ENCODE measurements around the gene HCN2. TPM values are rescaled to one million over a fixed set of nuclear protein-coding genes. Genes with fewer than 3 reads are reported as not detected.

HCN2 gene
- total and polyA plus RNA-seq, 2 of the 13 experiments (the other 11 are each of a cell fraction or from before 2014, with no cell fraction given), result 0.01 TPM; not detected in 1

DNA sequence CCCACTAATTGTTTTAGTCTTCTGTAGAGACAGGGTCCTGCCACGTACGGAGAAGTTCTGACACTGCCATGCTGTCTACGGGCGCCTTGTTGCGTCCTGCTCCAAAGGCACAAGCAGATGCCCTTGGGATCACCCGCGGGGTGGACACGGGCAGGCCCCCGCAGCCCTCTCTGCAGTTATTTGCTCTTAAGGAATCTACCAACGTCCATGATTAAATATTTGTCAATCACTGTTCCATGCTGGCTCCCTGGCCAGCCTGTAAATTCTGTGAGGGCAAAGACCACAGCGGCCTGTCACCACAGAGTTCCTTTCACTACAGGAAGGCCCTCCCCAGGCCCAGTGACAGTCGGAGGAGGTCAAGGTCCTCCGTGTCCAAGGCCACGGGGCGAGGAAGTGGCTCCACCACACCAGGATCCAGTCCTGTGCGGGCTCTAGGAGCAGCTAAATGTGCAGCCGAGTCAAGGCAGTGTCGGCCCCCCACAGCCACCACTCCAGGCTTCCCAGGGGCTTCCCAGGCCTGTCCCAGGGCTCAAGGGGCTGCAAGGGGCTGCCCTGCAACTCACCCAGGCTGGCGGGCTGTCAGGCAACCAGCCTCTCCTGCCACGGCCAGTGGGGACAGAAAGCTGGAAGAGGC lies 71.2 kb downstream of the HCN2 start (continued):
- TF ChIP-seq, protein P1, sequence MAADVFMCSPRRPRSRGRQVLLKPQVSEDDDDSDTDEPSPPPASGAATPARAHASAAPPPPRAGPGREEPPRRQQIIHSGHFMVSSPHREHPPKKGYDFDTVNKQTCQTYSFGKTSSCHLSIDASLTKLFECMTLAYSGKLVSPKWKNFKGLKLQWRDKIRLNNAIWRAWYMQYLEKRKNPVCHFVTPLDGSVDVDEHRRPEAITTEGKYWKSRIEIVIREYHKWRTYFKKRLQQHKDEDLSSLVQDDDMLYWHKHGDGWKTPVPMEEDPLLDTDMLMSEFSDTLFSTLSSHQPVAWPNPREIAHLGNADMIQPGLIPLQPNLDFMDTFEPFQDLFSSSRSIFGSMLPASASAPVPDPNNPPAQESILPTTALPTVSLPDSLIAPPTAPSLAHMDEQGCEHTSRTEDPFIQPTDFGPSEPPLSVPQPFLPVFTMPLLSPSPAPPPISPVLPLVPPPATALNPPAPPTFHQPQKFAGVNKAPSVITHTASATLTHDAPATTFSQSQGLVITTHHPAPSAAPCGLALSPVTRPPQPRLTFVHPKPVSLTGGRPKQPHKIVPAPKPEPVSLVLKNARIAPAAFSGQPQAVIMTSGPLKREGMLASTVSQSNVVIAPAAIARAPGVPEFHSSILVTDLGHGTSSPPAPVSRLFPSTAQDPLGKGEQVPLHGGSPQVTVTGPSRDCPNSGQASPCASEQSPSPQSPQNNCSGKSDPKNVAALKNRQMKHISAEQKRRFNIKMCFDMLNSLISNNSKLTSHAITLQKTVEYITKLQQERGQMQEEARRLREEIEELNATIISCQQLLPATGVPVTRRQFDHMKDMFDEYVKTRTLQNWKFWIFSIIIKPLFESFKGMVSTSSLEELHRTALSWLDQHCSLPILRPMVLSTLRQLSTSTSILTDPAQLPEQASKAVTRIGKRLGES (CRISPR knock-in tag; IDR thresholded peaks at IDR 0.05; ENCODE audit: borderline replicate concordance), result no peak
- TF ChIP-seq IKZF4 (CRISPR knock-in tag; IDR thresholded peaks at IDR 0.05; ENCODE audit: borderline replicate concordance, low read depth, not compliant biosample characterization) (no peak), MATR3 (CRISPR knock-in tag; IDR thresholded peaks at IDR 0.05) (no peak), SMAD9 (CRISPR knock-in tag; IDR thresholded peaks at IDR 0.05) (no peak), SMARCC2 (IDR thresholded peaks at IDR 0.05) (no peak), ZNF326 (CRISPR knock-in tag; IDR thresholded peaks at IDR 0.05; ENCODE audit: borderline replicate concordance) (peak; percentile 63; the same call in 1 of the 2 replicates), ZBTB38 (CRISPR knock-in tag; IDR thresholded peaks at IDR 0.05) (peak; percentile 73), ZNF614 (CRISPR knock-in tag; IDR thresholded peaks at IDR 0.05; ENCODE audit: borderline replicate concordance) (peak; percentile 76; the same call in 1 of the 2 replicates), KDM4B (CRISPR knock-in tag; IDR thresholded peaks at IDR 0.05) (peak; percentile 71; the same call in 1 of the 2 replicates), PTBP1 (IDR thresholded peaks at IDR 0.05; ENCODE audit: low read depth, low read length, poor library complexity, severe bottlenecking) (no peak), ZKSCAN5 (CRISPR knock-in tag; IDR thresholded peaks at IDR 0.05) (no peak), THYN1 (CRISPR knock-in tag; IDR thresholded peaks at IDR 0.05; ENCODE audit: borderline replicate concordance, low read depth) (no peak), BHLHE40 (IDR thresholded peaks at IDR 0.05; ENCODE audit: low read length) (no peak; the same call in 1 of the 2 replicates), MAFF (IDR thresholded peaks at IDR 0.05; ENCODE audit: low read depth, low read length) (no peak), ZNF737 (CRISPR knock-in tag; IDR thresholded peaks at IDR 0.05; ENCODE audit: borderline replicate concordance) (no peak), CENPX (CRISPR knock-in tag; IDR thresholded peaks at IDR 0.05) (no peak), RFXANK (CRISPR knock-in tag; IDR thresholded peaks at IDR 0.05) (0 out of 2 replicates have a peak, but pooled peaks have one; percentile 27), HOXA3 (CRISPR knock-in tag; IDR thresholded peaks at IDR 0.05) (peak; percentile 91)
- TF ChIP-seq, protein P2, sequence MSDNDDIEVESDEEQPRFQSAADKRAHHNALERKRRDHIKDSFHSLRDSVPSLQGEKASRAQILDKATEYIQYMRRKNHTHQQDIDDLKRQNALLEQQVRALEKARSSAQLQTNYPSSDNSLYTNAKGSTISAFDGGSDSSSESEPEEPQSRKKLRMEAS (IDR thresholded peaks at IDR 0.05), result peak; percentile 78
- TF ChIP-seq, protein P3, sequence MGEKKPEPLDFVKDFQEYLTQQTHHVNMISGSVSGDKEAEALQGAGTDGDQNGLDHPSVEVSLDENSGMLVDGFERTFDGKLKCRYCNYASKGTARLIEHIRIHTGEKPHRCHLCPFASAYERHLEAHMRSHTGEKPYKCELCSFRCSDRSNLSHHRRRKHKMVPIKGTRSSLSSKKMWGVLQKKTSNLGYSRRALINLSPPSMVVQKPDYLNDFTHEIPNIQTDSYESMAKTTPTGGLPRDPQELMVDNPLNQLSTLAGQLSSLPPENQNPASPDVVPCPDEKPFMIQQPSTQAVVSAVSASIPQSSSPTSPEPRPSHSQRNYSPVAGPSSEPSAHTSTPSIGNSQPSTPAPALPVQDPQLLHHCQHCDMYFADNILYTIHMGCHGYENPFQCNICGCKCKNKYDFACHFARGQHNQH (CRISPR knock-in tag; IDR thresholded peaks at IDR 0.05), result peak; percentile 99
- TF ChIP-seq, protein P4, sequence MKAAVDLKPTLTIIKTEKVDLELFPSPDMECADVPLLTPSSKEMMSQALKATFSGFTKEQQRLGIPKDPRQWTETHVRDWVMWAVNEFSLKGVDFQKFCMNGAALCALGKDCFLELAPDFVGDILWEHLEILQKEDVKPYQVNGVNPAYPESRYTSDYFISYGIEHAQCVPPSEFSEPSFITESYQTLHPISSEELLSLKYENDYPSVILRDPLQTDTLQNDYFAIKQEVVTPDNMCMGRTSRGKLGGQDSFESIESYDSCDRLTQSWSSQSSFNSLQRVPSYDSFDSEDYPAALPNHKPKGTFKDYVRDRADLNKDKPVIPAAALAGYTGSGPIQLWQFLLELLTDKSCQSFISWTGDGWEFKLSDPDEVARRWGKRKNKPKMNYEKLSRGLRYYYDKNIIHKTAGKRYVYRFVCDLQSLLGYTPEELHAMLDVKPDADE (CRISPR knock-in tag; IDR thresholded peaks at IDR 0.05), result no peak
- TF ChIP-seq, protein P5, sequence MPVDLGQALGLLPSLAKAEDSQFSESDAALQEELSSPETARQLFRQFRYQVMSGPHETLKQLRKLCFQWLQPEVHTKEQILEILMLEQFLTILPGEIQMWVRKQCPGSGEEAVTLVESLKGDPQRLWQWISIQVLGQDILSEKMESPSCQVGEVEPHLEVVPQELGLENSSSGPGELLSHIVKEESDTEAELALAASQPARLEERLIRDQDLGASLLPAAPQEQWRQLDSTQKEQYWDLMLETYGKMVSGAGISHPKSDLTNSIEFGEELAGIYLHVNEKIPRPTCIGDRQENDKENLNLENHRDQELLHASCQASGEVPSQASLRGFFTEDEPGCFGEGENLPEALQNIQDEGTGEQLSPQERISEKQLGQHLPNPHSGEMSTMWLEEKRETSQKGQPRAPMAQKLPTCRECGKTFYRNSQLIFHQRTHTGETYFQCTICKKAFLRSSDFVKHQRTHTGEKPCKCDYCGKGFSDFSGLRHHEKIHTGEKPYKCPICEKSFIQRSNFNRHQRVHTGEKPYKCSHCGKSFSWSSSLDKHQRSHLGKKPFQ (CRISPR knock-in tag; IDR thresholded peaks at IDR 0.05; ENCODE audit: insufficient replicate concordance), result no peak
- TF ChIP-seq, protein P6, sequence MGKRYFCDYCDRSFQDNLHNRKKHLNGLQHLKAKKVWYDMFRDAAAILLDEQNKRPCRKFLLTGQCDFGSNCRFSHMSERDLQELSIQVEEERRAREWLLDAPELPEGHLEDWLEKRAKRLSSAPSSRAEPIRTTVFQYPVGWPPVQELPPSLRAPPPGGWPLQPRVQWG (CRISPR knock-in tag; IDR thresholded peaks at IDR 0.05; ENCODE audit: borderline replicate concordance, low read depth), result no peak

Data from HepG2 (cell line).